GM12878 (cell line): ENCODE measurements around the gene PALLD. TPM values are rescaled to one million over a fixed set of nuclear protein-coding genes. Genes with fewer than 3 reads are reported as not detected.

ENCODE experiments used
- ATAC-seq: fragments of 200-7000 bp; cut with Tn5 transposase; 3 replicates; pipeline ENCODE4 v1.9.1; 2020; ENCODE audit warnings: mild to moderate bottlenecking, moderate library complexity
- BruUV-seq: library from RNA; stranded (reverse); fragments of 400-500 nt; replicated peaks from 2 replicates; lab custom pipeline; 2021; lab: Mats Ljungman, UMichigan
- CTCF ChIA-PET: fragments of 300-600 bp; sonication (Branson Sonifier 250); formaldehyde crosslinking; extraction: SDS; loops from one replicate; lab custom pipeline; 2021; ENCODE audit warnings: inconsistent platforms; lab: Yijun Ruan, JAX
- POLR2A ChIA-PET: fragments of 350-600 bp; formaldehyde crosslinking; extraction: SDS; loops from one replicate; lab custom pipeline; 2021; ENCODE audit warnings: inconsistent platforms; lab: Charles Lee
- RAD21 ChIA-PET: fragments of 300-600 bp; sonication (Branson Sonifier 250); formaldehyde crosslinking; loops from one replicate; lab custom pipeline; 2023; ENCODE audit warnings: antibody characterized with exemption; ENCODE audit not compliant: unreplicated experiment; lab: Charles Lee
- SMC1A ChIA-PET: fragments of 300-600 bp; sonication (Branson Sonifier 250); formaldehyde crosslinking; loops from one replicate; lab custom pipeline; 2023; ENCODE audit not compliant: unreplicated experiment, uncharacterized antibody; lab: Charles Lee
- DNase-seq: peaks from one replicate; pipeline ENCODE4 v3.0.0-alpha.2; 2011; ENCODE audit warnings: low read depth, low spot score
- FAIRE-seq: peaks from 3 replicates; lab custom pipeline; 2011; peaks lifted over from hg19 to GRCh38; lab: Jason Lieb, UNC
- H2AFZ ChIP-seq: 2 replicates; pipeline ENCODE4 v1.6.0; 2011; ENCODE audit warnings: low read depth, low read length, control low read depth; ENCODE audit not compliant: control insufficient read depth
- H3K27ac ChIP-seq: 2 replicates; pipeline ENCODE4 v1.5.1; 2011; ENCODE audit warnings: control low read depth; ENCODE audit not compliant: control insufficient read depth, insufficient read depth
- H3K27me3 ChIP-seq, 2 experiments: replicated peaks in 1 of 2; 2 replicates each; pipeline versions ENCODE4 v1.6.0 to v1.6.1; 2011; ENCODE audit warnings: low read length in 1 of 2; ENCODE audit not compliant: control insufficient read depth in 2 of 2, insufficient read depth in 2 of 2
- H3K36me3 ChIP-seq, 2 experiments: 2 replicates each; pipeline ENCODE4 v1.5.1; 2011; ENCODE audit warnings: low read length in 1 of 2; ENCODE audit not compliant: control insufficient read depth in 2 of 2, insufficient read depth in 2 of 2
- H3K4me1 ChIP-seq: 2 replicates; pipeline ENCODE4 v1.6.1; 2011; ENCODE audit warnings: mild to moderate bottlenecking, low read length, moderate library complexity, mixed read lengths; ENCODE audit not compliant: control insufficient read depth, insufficient read depth
- H3K4me2 ChIP-seq: 2 replicates; pipeline ENCODE4 v1.6.0; 2011; ENCODE audit warnings: control low read depth; ENCODE audit not compliant: control insufficient read depth, insufficient read depth
- H3K4me3 ChIP-seq: fragments of 200-600 bp; sonication (generic); 2 replicates; pipeline ENCODE4 v1.5.1; 2016
- H3K79me2 ChIP-seq: 2 replicates; pipeline ENCODE4 v1.6.0; 2011; ENCODE audit warnings: low read length; ENCODE audit not compliant: control insufficient read depth, insufficient read depth
- H3K9ac ChIP-seq: 2 replicates; pipeline ENCODE4 v1.8.0; 2011; ENCODE audit warnings: low read length, control low read depth, mixed read lengths; ENCODE audit not compliant: control insufficient read depth, insufficient read depth
- H3K9me3 ChIP-seq: replicated peaks from 3 replicates; pipeline ENCODE4 v1.5.1; 2011; ENCODE audit warnings: mild to moderate bottlenecking, low read length; ENCODE audit not compliant: control insufficient read depth, insufficient read depth
- H4K20me1 ChIP-seq: 2 replicates; pipeline ENCODE4 v1.6.0; 2011; ENCODE audit not compliant: control insufficient read depth, insufficient read depth
- BCL11A ChIP-seq: IDR thresholded peaks from 2 replicates; pipeline ENCODE4 v1.6.1; 2011; ENCODE audit warnings: low read depth, low read length
- CBFB ChIP-seq: IDR thresholded peaks from 2 replicates; pipeline ENCODE4 v1.6.1; 2016; ENCODE audit warnings: antibody characterized with exemption, low read depth
- CHD2 ChIP-seq: IDR thresholded peaks from 2 replicates; pipeline ENCODE4 v1.6.1; 2011; ENCODE audit warnings: low read depth, low read length, improper control_type of control experiment, borderline replicate concordance
- EED ChIP-seq: sonication (generic); IDR thresholded peaks from 2 replicates; pipeline ENCODE4 v1.6.1; 2016; ENCODE audit warnings: antibody characterized with exemption, low read depth
- IRF3 ChIP-seq: fragments of 450-650 bp; IDR thresholded peaks from 2 replicates; pipeline ENCODE4 v1.6.1; 2014; ENCODE audit warnings: mild to moderate bottlenecking
- JUNB ChIP-seq: IDR thresholded peaks from 2 replicates; pipeline ENCODE4 v1.6.1; 2016; ENCODE audit warnings: antibody characterized with exemption, mild to moderate bottlenecking
- POLR2AphosphoS5 ChIP-seq: IDR thresholded peaks from 2 replicates; pipeline ENCODE4 v1.6.1; 2011; ENCODE audit warnings: mild to moderate bottlenecking, low read length, inconsistent platforms
- RAD21 ChIP-seq: IDR thresholded peaks from 2 replicates; pipeline ENCODE4 v1.6.1; 2011; ENCODE audit warnings: mild to moderate bottlenecking, low read depth, low read length, moderate library complexity; ENCODE audit not compliant: insufficient read depth
- RAD51 ChIP-seq: fragments of 450-650 bp; IDR thresholded peaks from 2 replicates; pipeline ENCODE4 v1.6.1; 2016; ENCODE audit warnings: moderate library complexity, mild to moderate bottlenecking, inconsistent platforms
- SIN3A ChIP-seq: IDR thresholded peaks from 2 replicates; pipeline ENCODE4 v1.6.1; 2012; ENCODE audit warnings: low read depth, low read length, improper control_type of control experiment
- SPI1 ChIP-seq: IDR thresholded peaks from 2 replicates; pipeline ENCODE4 v1.6.1; 2011; ENCODE audit warnings: low read depth, mild to moderate bottlenecking, low read length, moderate library complexity, borderline replicate concordance; ENCODE audit not compliant: insufficient read depth
- SREBF1 ChIP-seq: IDR thresholded peaks from 2 replicates; pipeline ENCODE4 v1.6.1; 2012; ENCODE audit warnings: mild to moderate bottlenecking, low read length
- TCF12 ChIP-seq: IDR thresholded peaks from 2 replicates; pipeline ENCODE4 v1.6.1; 2011; ENCODE audit warnings: low read depth, mild to moderate bottlenecking, low read length
- TCF7 ChIP-seq: IDR thresholded peaks from 2 replicates; pipeline ENCODE4 v1.6.1; 2014; ENCODE audit warnings: antibody characterized with exemption, borderline replicate concordance
- YY1 ChIP-seq: IDR thresholded peaks from 2 replicates; pipeline ENCODE4 v1.6.1; 2011; ENCODE audit warnings: low read depth, mild to moderate bottlenecking, low read length
- ZZZ3 ChIP-seq: IDR thresholded peaks from 2 replicates; pipeline ENCODE4 v1.6.1; 2011; ENCODE audit warnings: low read depth; ENCODE audit not compliant: control insufficient read depth, insufficient read length
- WGBS: methylation state at CpG from one replicate; pipeline ENCODE4 v1.1.6; 2016; ENCODE audit warnings: low lambda C conversion rate; ENCODE audit not compliant: insufficient replicate concordance, insufficient coverage; ENCODE audit errors: missing lambda C conversion rate; 5-methylcytosine and 5-hydroxymethylcytosine counted together
- in situ Hi-C: fragments of 300-500 bp; cut with MboI; formaldehyde crosslinking; loops from 9 replicates; pipeline ENCODE4 v1.14.3; 2018; ENCODE audit warnings: mixed read lengths
- intact Hi-C: fragments of 100-400 bp; cut with micrococcal nuclease; formaldehyde crosslinking; loops from one replicate; pipeline ENCODE4 v1.14.2; 2022; ENCODE audit not compliant: unreplicated experiment
- polyA plus RNA-seq, 11 experiments: library from polyadenylated mRNA; depleted of rRNA in 4 of 11; unstranded in 6 of 11; stranded (reverse) in 5 of 11; fragments of >200 nt; fragmentation: Nextera tagmentation in 4 of 11; fragmentation: Illumina TruSeq in 1 of 11; extraction: Ambion mirVana in 4 of 11; extraction: Trizol in 1 of 11; gene quantifications; 1 replicate in 1 of 11; 2 replicates in 10 of 11; pipeline versions ENCODE4 v1.2.1 to v1.2.3, GENCODE V29; 2011 to 2016; ENCODE audit warnings: inconsistent platforms in 2 of 11, missing spikeins in 2 of 11, low read depth in 1 of 11
- total RNA-seq, 4 experiments: library from RNA; depleted of rRNA in 3 of 4; stranded (reverse); fragments of >200 nt in 3 of 4; fragmentation: Illumina TruSeq in 1 of 4; extraction: Trizol in 1 of 4; gene quantifications; 2 replicates each; pipeline versions ENCODE4 v1.2.1 to v1.2.3, GENCODE V29; 2013 to 2021
- TF ChIP-seq, protein P1 (sequence below): IDR thresholded peaks from 2 replicates; pipeline ENCODE4 v1.6.1; 2011; ENCODE audit warnings: low read depth, low read length, improper control_type of control experiment, borderline replicate concordance

PALLD gene
- total and polyA plus RNA-seq, 10 of the 15 experiments (the other 5 are each of a cell fraction or from before 2014, with no cell fraction given) = 1.0 to 7.7 (median 1.7) TPM

GRCh38 chr4:168451744-168452390, 45.0 kb upstream of the PALLD start:
- Histone ChIP-seq H3K27ac (no peak overlapping the region), H3K79me2 (no peaks in the 10 kb centered on the region), H4K20me1 (no peaks in the 10 kb centered on the region), H3K9me3 (no peaks in the 10 kb centered on the region), H3K36me3 (no peaks in the 10 kb centered on the region), H3K4me3 (no peak overlapping the region), H2AFZ (no peak overlapping the region), H3K9ac (no peak overlapping the region), H3K27me3 (no peaks in the 10 kb centered on the region), H3K4me2 (no peak overlapping the region), H3K4me1 (no peaks in the 10 kb centered on the region)
- DNase-seq (no peak), ATAC-seq (peak; percentile 54), FAIRE-seq (no peak)
- intact Hi-C loops (no loop called here), in situ Hi-C loops (no loop called here)
- CTCF ChIA-PET = no interaction called here
- BruUV-seq = no TSS peak
- WGBS = 0% methylated on average over 1 of the region's 1 CpG
- RAD21 ChIA-PET = no interaction called here
- POLR2A ChIA-PET = no interaction called here
- SMC1A ChIA-PET = interaction anchor here (0.5 to 1.0 kb wide), 2 partner anchors 15 to 816 kb away, joined by 3 read pairs; no protein-coding TSS in a partner anchor
- TF ChIP-seq JUNB (peak; percentile 10; the same call in 1 of the 2 replicates), TCF7 (no peak)

- Histone ChIP-seq H3K27ac (no peak overlapping the region), H3K79me2 (no peaks in the 10 kb centered on the region), H3K4me2 (no peak overlapping the region), H3K9me3 (no peaks in the 10 kb centered on the region), H3K4me1 (no peaks in the 10 kb centered on the region), H2AFZ (no peak overlapping the region), H3K36me3 (no peaks in the 10 kb centered on the region), H4K20me1 (no peaks in the 10 kb centered on the region), H3K4me3 (no peak overlapping the region), H3K9ac (no peak overlapping the region), H3K27me3 (no peaks in the 10 kb centered on the region)
- ATAC-seq (no peak), FAIRE-seq (no peak), DNase-seq (no peak)
- in situ Hi-C loops (no loop called here), intact Hi-C loops (no loop called here)
- BruUV-seq = no TSS peak
- RAD21 ChIA-PET = no interaction called here
- POLR2A ChIA-PET = no interaction called here
- 62% methylated on average over 5 of the region's 5 CpGs for WGBS
- CTCF ChIA-PET = no interaction called here
- SMC1A ChIA-PET = no interaction called here
- TF ChIP-seq ZZZ3 = no peak
- no peak for TF ChIP-seq EED
- no peak for TF ChIP-seq YY1
- TF ChIP-seq SPI1 = no peak
- TF ChIP-seq RAD21 = no peak
- no peak for TF ChIP-seq SIN3A
- no peak for TF ChIP-seq CBFB
- TF ChIP-seq, protein P1, sequence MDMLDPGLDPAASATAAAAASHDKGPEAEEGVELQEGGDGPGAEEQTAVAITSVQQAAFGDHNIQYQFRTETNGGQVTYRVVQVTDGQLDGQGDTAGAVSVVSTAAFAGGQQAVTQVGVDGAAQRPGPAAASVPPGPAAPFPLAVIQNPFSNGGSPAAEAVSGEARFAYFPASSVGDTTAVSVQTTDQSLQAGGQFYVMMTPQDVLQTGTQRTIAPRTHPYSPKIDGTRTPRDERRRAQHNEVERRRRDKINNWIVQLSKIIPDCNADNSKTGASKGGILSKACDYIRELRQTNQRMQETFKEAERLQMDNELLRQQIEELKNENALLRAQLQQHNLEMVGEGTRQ = no peak
- no peak for TF ChIP-seq BCL11A
- no peak for TF ChIP-seq RAD51
- TF ChIP-seq TCF12 = no peak
- TF ChIP-seq IRF3 = no peak
- TF ChIP-seq SREBF1 = no peak
- TF ChIP-seq POLR2AphosphoS5 = no peak
- TF ChIP-seq CHD2 = no peak
These were observed 43.7 kb upstream of the PALLD start for GRCh38 chr4:168453146-168453545.
